HG03457 (cell line): ENCODE results near the gene CABLES2.

ENCODE experiments used
- ATAC-seq: cut with Tn5 transposase; IDR thresholded peaks from one replicate; pipeline ENCODE4 v1.9.1; 2021; ENCODE audit warnings: moderate number of reproducible peaks; ENCODE audit not compliant: unreplicated experiment

CABLES2 gene

DNA sequence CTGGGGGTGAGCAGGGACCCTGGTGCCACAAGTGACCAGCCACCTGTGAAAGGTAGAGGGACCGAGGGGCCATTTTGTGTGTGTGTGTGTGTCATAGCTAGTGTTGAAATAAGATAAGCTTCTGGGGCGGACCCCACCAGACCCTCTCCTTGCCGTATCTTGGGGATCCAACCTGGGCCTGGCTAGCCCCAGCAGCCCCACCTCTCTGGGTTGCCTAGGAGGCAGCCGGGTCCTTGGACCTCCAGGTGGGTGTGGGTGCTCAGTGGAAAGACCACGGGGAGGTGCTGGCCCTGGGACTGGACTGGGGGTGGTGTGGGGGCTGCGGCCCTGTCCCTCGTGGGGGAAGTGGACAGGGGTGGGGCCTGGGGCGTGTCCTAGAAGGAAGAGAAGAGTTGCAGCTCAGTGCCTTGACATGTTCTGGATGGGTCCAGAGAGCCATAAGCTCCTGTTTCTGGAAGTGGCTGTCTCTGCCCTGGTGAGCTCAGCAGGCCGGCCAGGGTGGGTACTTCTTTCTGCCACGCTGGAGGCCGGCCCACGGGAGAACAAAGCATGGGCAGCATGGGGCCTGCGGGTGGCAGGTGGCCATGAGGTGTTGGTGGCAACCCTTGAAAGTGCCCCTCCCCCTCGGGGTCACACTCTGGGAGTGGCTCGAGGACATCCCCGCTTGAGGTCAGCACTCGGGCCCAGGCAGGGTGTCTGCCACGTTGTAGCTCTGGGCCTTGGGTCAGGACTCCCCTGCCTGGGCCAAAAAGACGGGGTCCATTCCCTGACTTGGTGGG is 11.8 kb upstream of the CABLES2 start:
- no peak for ATAC-seq

DNA sequence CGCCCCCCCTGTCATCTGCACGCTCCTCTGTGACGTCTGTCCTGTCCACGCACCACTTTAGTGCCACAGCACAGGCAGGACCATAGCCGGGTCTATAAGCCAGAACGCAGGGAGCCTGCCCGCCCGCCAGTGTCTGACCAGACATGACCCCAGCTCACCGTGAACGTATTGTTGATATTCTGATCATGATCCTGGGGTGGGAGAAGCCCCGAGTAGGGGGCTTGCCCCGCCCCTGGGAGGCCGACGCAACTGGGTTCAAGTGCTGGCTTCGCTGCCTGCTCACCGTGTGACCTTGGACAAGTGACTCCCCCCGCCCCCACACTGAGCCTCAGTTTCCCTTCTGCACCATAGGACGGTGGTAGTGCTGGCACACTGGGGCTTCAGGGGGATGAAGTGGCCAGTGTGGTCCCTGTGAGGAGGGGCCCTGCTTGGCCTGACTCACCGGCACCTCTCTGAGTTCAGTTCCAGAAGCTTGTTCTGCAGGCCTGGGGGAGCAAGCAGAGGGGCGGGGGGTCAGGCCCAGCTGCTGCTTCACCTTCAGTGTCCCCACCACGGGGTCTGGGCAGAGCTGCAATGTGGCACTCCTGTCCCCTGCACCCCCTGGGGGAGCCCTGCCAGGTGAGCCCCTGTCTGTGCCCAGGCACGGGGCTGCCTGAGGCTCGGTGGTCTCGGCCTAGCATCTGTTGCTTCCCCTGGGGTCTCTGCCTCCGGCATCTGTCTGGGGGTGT is 11.1 kb upstream of the CABLES2 start:
- no peak for ATAC-seq

DNA sequence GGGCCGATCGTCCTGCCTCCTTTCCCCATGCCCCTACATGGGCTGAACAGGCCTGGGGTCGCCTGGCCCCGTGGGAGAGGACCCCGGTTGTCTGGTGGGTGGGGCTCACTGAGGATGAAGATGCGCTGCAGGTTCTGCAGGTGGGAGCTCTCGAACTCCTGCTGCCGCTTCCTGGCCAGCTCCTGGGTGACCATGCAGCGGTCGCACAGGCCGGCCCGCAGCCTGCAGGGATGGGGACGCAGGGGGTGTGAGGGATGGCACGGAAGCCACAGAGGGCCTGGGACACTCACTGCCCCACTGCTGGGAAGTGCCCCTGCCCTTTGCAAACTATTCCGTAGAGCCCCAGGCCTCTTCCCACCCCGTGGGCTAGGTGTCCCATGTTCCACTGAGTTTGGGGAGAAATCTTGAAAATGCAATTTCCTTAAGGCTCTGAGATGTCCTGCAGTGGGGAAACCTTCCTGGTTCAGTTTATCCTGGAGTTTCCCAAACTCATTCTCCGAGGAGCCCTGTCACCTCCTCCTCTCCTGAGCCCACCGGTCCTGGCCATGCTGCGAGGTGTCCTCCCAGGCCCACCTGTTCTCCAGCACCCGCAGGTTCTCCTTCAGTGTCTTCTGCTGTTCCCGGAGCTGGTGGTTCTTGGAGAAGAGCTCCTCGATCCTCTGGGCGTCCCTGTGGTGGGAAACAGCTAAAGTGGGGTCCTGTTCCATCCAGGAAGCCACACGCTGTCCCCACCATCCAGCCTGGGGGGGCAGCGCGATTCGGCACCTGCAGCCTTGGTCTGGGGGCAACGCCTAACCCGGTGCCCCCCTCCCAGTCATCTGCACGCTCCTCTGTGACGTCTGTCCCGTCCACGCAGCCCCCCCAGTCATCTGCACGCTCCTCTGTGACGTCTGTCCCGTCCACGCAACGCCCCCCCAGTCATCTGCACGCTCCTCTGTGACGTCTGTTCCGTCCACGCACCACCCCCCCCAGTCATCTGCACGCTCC is 9.9 kb upstream of the CABLES2 start:
- ATAC-seq = no peak

GRCh38 chr20:62415354-62416111 is 8.4 kb upstream of the CABLES2 start:
- ATAC-seq = no peak

DNA sequence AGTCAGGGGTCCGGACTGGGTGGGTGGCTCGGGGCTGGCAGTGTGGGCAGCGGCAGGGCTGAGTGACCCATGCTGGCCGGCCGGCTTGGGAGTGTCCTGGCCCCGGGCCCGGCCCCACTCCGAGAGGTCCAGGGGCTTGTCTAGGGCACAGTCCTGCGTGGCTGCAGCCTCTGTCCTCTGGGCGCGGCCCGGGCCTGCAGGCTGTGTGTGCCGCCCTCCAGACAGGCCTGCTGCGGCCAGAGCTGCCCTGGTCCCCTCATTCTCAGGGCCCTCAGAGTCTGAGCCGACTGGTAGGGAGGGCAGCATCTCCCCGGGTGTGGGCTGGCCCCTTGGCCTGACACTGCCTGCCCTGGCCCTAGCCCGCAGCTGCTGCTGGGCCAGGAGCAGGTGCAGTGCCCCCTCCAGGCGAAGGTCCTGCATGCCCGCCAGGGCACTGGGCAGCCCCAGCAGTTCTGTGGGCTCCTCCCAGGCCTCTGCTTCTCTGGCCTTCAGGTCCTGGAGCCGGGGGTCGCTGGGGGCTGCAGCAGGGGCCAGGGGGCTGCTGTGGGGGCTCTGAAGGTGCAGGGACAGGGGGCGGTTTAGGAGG is 6.9 kb upstream of the CABLES2 start:
- ATAC-seq = no peak

DNA sequence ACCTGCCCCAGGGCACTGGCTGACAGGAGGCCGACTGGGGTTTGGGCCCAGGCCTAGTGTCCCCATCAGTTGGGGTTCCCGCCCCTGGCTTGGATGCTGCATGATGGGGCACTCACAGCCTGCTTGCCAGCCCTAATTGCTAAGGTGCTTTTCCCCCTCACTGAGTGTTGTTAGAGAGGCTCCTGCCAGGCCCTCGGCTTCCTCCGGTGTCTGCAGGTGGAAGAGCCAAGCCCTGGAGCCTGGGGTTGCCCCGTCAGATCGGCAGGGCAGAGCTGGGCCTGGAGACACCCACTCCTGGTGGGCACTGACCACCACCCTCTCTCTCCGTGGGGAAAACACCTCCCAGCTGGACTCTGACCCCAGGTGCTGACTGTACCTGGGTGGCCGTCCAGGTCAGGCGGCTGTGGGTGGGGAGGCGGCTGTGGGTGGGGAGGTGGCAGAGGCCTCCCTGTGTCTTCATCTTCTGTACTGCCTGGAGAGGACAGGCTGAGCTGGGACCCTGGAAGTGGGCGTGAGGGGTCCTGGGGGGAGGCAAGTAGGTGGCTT is 6.0 kb upstream of the CABLES2 start:
- no peak for ATAC-seq

- no peak for ATAC-seq
These were observed 5.3 kb upstream of the CABLES2 start for GRCh38 chr20:62412194-62413024.

GRCh38 chr20:62411479-62412193 is 4.6 kb upstream of the CABLES2 start:
- ATAC-seq = no peak

DNA sequence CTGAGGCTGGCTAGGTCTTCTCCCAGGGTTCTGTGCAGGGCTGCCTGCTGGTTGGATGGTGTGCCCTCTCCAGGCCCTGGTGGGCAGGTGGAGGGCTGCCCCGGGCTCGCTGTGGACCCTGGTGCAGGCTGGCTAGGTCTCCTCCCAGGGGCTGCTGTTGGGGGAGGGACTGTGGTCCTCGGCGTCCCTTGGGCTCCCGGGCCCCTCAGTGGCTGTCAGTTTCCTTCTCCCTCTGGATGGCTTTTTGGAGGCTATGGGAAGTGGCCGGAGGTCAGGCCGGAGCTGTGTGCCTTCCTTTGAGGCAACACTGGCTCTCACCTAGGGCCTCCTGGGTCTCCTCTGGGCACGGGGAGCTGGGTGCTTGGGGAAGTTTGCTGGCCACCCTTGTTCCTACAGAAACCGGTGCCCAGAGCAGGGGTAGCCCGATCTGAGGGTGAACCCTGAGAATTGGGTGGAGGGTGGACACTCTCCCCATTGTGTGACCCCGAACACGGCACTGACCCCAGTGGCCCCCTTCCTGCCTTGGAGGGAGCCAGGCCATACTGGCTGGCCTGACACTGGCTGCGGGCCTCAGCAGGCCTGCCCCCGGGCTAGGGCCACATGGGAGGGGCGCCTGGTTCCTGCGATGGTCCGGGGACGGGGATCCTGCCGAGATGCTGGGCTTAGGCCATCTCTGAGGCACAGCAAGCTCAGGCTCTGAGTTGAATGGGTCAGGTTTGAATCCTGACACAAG is 3.8 kb upstream of the CABLES2 start:
- no peak for ATAC-seq

GRCh38 chr20:62409931-62410745 is 3.1 kb upstream of the CABLES2 start:
- no peak for ATAC-seq

GRCh38 chr20:62409086-62409853 is 2.2 kb upstream of the CABLES2 start:
- ATAC-seq = no peak

DNA sequence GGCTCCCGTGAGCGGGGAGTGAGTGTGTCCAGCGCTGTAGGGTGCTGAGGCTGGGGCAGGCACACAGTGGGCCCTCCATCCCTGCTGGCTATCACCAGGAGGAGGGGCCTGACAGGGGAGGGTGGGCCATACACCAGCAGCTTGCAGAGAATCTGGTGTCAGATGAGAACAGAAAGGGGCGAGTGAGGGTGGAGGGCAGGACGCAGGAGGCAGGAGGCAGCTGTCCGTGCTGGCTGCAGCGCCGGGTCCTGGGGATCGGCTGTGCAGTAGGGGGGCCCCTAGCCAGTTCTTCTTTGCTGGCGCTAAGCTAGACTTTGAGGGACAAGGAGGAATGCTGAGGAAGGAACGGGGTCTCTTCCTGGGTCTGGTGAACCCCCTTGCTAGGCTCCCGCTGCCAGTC is 1.6 kb upstream of the CABLES2 start:
- no peak for ATAC-seq

DNA sequence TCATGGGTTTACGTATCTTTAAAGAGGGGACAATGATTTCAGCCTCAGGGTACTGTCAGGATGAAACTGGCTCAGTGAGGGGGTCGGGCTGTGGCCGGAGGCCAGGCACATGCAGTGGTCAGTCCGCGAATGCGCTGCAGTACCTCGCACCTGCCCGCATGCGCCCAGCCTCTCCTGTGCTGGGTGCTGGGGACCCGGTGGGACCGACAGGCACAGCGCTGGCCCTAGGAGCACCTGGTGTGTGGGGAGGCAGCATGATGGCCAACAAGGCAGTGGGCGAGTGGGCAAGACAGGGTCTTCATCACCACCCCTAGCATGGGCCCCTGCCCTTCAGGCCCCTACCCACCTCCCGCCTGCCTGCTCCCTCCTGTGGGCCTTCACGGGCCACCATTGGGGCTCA is 970 bp upstream of the CABLES2 start:
- ATAC-seq = no peak

DNA sequence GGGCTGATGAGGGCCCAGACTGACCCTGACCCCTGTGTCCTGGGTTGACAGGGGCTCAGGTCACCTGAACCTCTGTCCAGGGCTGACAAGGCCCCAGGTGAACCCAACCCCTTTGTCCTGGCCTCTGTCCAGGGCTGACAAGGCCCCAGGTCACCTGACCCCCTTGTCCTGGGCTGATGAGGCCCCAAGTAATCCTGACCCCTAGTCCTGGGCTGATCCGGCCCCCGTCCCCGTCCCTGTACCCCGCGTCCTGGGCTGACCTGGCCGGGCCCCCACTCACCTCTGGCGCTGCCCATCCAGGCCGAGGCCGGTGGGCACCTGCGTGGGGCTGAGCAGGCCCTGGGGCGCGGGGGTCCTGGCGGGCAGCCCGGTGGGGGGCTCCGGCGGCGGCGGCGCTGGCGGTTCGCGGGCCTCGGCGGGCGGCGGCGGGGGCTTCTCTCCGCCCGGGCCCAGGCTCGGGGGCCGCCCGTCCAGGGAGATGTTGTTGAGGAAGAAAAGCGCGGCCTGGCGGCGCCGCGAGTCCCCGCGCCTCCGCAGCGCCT is 379 bp downstream of the CABLES2 start:
- no peak for ATAC-seq

- no peak for ATAC-seq
These were observed 1.0 kb downstream of the CABLES2 start for GRCh38 chr20:62405981-62406513.
